ENCODE data around the gene KCNB1.

GRCh38 chr20:49367113-49367512 lies 115.4 kb downstream of the KCNB1 start:
- no peak for TF ChIP-seq CTCF (IDR thresholded peaks at IDR 0.05; ENCODE audit: low read depth, low read length)
- no peak for TF ChIP-seq EZH2phosphoT487 (IDR thresholded peaks at IDR 0.05; ENCODE audit: low read depth)

Measured in OCI-LY3 (cell line).